ENCODE data around the gene ABCC2.

ABCC2 gene

GRCh38 chr10:99769706-99770105, 12.7 kb upstream of the ABCC2 start:
- Histone ChIP-seq H2AFZ (ENCODE audit: insufficient read depth, low read length, poor library complexity) (no peak overlapping the region), H3K36me3 (ENCODE audit: control insufficient read depth in 1 of 2, insufficient read depth in 2 of 2, low read length in 2 of 2) (no peaks in the 10 kb centered on the region), H3K27ac (ENCODE audit: low read depth, low read length) (no peak overlapping the region), H3K14ac (ENCODE audit: low read length) (no peak overlapping the region), H3K4me2 (ENCODE audit: low read length) (no peak overlapping the region), H3K79me2 (ENCODE audit: control insufficient read depth, insufficient read depth, low read length, poor library complexity) (no peaks in the 10 kb centered on the region), H3K4me3 (ENCODE audit: low read depth, low read length) (no peak overlapping the region), H3K27me3 (ENCODE audit: insufficient read depth, low read length) (no peaks in the 10 kb centered on the region), H3K4ac (ENCODE audit: low read depth, low read length) (no peak overlapping the region), H4K12ac (ENCODE audit: low read depth, low read length) (no peak overlapping the region), H3K23ac (ENCODE audit: low read length) (no peak overlapping the region), H3K4me1 (ENCODE audit: control insufficient read depth in 1 of 2, insufficient read depth in 2 of 2, low read length in 2 of 2) (no peaks in the 10 kb centered on the region), H2BK5ac (ENCODE audit: low read depth, low read length, poor library complexity) (no peak overlapping the region), H2AK5ac (ENCODE audit: low read length) (no peak overlapping the region), H2BK12ac (ENCODE audit: low read length) (no peak overlapping the region), H3K9me3 (ENCODE audit: insufficient read depth, low read depth, low read length) (no peaks in the 10 kb centered on the region), H3K18ac (ENCODE audit: low read length) (no peak overlapping the region), H3K9ac (ENCODE audit: low read length) (no peak overlapping the region), H4K8ac (ENCODE audit: low read depth, low read length) (no peak overlapping the region), H3K79me1 (ENCODE audit: low read length) (no peaks in the 10 kb centered on the region), H2BK120ac (ENCODE audit: insufficient read depth, low read length, poor library complexity) (no peak overlapping the region), H4K91ac (ENCODE audit: low read depth, low read length) (no peak overlapping the region)
- DNase-seq, result no peak
- no CpG with 5 or more reads among the region's 5 CpGs for WGBS (ENCODE audit: extremely low coverage, insufficient coverage, insufficient read length)

GRCh38 chr10:99770408-99771045, 11.9 kb upstream of the ABCC2 start:
- no peak overlapping the region for H2BK12ac ChIP-seq (ENCODE audit: low read length)
- no peaks in the 10 kb centered on the region for H3K4me1 ChIP-seq (ENCODE audit: control insufficient read depth in 1 of 2, insufficient read depth in 2 of 2, low read length in 2 of 2)
- H3K14ac ChIP-seq (ENCODE audit: low read length), result no peak overlapping the region
- no peak overlapping the region for H3K23ac ChIP-seq (ENCODE audit: low read length)
- H4K12ac ChIP-seq (ENCODE audit: low read depth, low read length), result no peak overlapping the region
- no peaks in the 10 kb centered on the region for H3K27me3 ChIP-seq (ENCODE audit: insufficient read depth, low read length)
- no peak overlapping the region for H2BK120ac ChIP-seq (ENCODE audit: insufficient read depth, low read length, poor library complexity)
- no peak overlapping the region for H3K9ac ChIP-seq (ENCODE audit: low read length)
- no peaks in the 10 kb centered on the region for H3K79me1 ChIP-seq (ENCODE audit: low read length)
- no peak overlapping the region for H2AK5ac ChIP-seq (ENCODE audit: low read length)
- no peaks in the 10 kb centered on the region for H3K36me3 ChIP-seq (ENCODE audit: control insufficient read depth in 1 of 2, insufficient read depth in 2 of 2, low read length in 2 of 2)
- no peak overlapping the region for H3K18ac ChIP-seq (ENCODE audit: low read length)
- H3K4ac ChIP-seq (ENCODE audit: low read depth, low read length), result no peak overlapping the region
- no peak overlapping the region for H4K8ac ChIP-seq (ENCODE audit: low read depth, low read length)
- no peak overlapping the region for H2BK5ac ChIP-seq (ENCODE audit: low read depth, low read length, poor library complexity)
- no peaks in the 10 kb centered on the region for H3K79me2 ChIP-seq (ENCODE audit: control insufficient read depth, insufficient read depth, low read length, poor library complexity)
- no CpG with 5 or more reads among the region's 4 CpGs for WGBS (ENCODE audit: extremely low coverage, insufficient coverage, insufficient read length)
- no peak overlapping the region for H2AFZ ChIP-seq (ENCODE audit: insufficient read depth, low read length, poor library complexity)
- no peak overlapping the region for H3K4me3 ChIP-seq (ENCODE audit: low read depth, low read length)
- no peak overlapping the region for H4K91ac ChIP-seq (ENCODE audit: low read depth, low read length)
- H3K9me3 ChIP-seq (ENCODE audit: insufficient read depth, low read depth, low read length), result no peaks in the 10 kb centered on the region
- H3K27ac ChIP-seq (ENCODE audit: low read depth, low read length), result no peak overlapping the region
- no peak for DNase-seq
- no peak overlapping the region for H3K4me2 ChIP-seq (ENCODE audit: low read length)

- Histone ChIP-seq H4K12ac (ENCODE audit: low read depth, low read length) (no peak overlapping the region), H3K4me2 (ENCODE audit: low read length) (no peak overlapping the region), H3K4me3 (ENCODE audit: low read depth, low read length) (no peak overlapping the region), H3K4ac (ENCODE audit: low read depth, low read length) (no peak overlapping the region), H3K27ac (ENCODE audit: low read depth, low read length) (no peak overlapping the region), H2BK5ac (ENCODE audit: low read depth, low read length, poor library complexity) (no peak overlapping the region), H2AFZ (ENCODE audit: insufficient read depth, low read length, poor library complexity) (no peak overlapping the region), H3K79me2 (ENCODE audit: control insufficient read depth, insufficient read depth, low read length, poor library complexity) (peaks cover 2% of the 10 kb centered on the region), H4K8ac (ENCODE audit: low read depth, low read length) (no peak overlapping the region), H4K91ac (ENCODE audit: low read depth, low read length) (no peak overlapping the region), H3K18ac (ENCODE audit: low read length) (no peak overlapping the region), H3K9ac (ENCODE audit: low read length) (no peak overlapping the region), H2BK120ac (ENCODE audit: insufficient read depth, low read length, poor library complexity) (no peak overlapping the region), H3K36me3 (ENCODE audit: control insufficient read depth in 1 of 2, insufficient read depth in 2 of 2, low read length in 2 of 2) (no peaks in the 10 kb centered on the region), H3K79me1 (ENCODE audit: low read length) (peaks cover 9% of the 10 kb centered on the region), H3K4me1 (ENCODE audit: control insufficient read depth in 1 of 2, insufficient read depth in 2 of 2, low read length in 2 of 2) (peaks cover 3 to 7% of the 10 kb centered on the region in 2 experiments), H2AK5ac (ENCODE audit: low read length) (no peak overlapping the region), H3K23ac (ENCODE audit: low read length) (no peak overlapping the region), H3K27me3 (ENCODE audit: insufficient read depth, low read length) (no peaks in the 10 kb centered on the region), H2BK12ac (ENCODE audit: low read length) (no peak overlapping the region), H3K14ac (ENCODE audit: low read length) (no peak overlapping the region), H3K9me3 (ENCODE audit: insufficient read depth, low read depth, low read length) (no peaks in the 10 kb centered on the region)
- DNase-seq, result peak in 1 of 2 donors; percentile 23
These were observed 6.6 kb upstream of the ABCC2 start for GRCh38 chr10:99775850-99776249.

- DNase-seq, result no peak
- H2BK120ac ChIP-seq (ENCODE audit: insufficient read depth, low read length, poor library complexity), result peak overlapping the region; percentile 58
These were observed 4.3 kb upstream of the ABCC2 start for GRCh38 chr10:99777918-99778714.

More at GRCh38 chr10:99777918-99778714, 4.3 kb upstream of the ABCC2 start:
- H2AK5ac ChIP-seq (ENCODE audit: low read length), result peak overlapping the region; percentile 19
- no peak overlapping the region for H3K23ac ChIP-seq (ENCODE audit: low read length)
- no CpG with 5 or more reads among the region's 1 CpG for WGBS (ENCODE audit: extremely low coverage, insufficient coverage, insufficient read length)
- H3K79me1 ChIP-seq (ENCODE audit: low read length), result peaks cover 11% of the 10 kb centered on the region
- peak overlapping the region; percentile 47 for H4K91ac ChIP-seq (ENCODE audit: low read depth, low read length)
- no peaks in the 10 kb centered on the region for H3K27me3 ChIP-seq (ENCODE audit: insufficient read depth, low read length)
- no peak overlapping the region for H4K8ac ChIP-seq (ENCODE audit: low read depth, low read length)
- H3K27ac ChIP-seq (ENCODE audit: low read depth, low read length), result peak overlapping the region; percentile 14
- no peak overlapping the region for H3K18ac ChIP-seq (ENCODE audit: low read length)
- H3K4me1 ChIP-seq (ENCODE audit: control insufficient read depth in 1 of 2, insufficient read depth in 2 of 2, low read length in 2 of 2), result peaks cover 6 to 9% of the 10 kb centered on the region in 2 experiments
- peak overlapping the region; percentile 56 for H2BK5ac ChIP-seq (ENCODE audit: low read depth, low read length, poor library complexity)
- peak overlapping the region; percentile 51 for H3K14ac ChIP-seq (ENCODE audit: low read length)
- H3K79me2 ChIP-seq (ENCODE audit: control insufficient read depth, insufficient read depth, low read length, poor library complexity), result peaks cover 2% of the 10 kb centered on the region
- H3K9ac ChIP-seq (ENCODE audit: low read length), result no peak overlapping the region
- H3K4me3 ChIP-seq (ENCODE audit: low read depth, low read length), result no peak overlapping the region
- H2AFZ ChIP-seq (ENCODE audit: insufficient read depth, low read length, poor library complexity), result no peak overlapping the region
- no peaks in the 10 kb centered on the region for H3K36me3 ChIP-seq (ENCODE audit: control insufficient read depth in 1 of 2, insufficient read depth in 2 of 2, low read length in 2 of 2)
- H3K9me3 ChIP-seq (ENCODE audit: insufficient read depth, low read depth, low read length), result no peaks in the 10 kb centered on the region
- no peak overlapping the region for H3K4me2 ChIP-seq (ENCODE audit: low read length)
- no peak overlapping the region for H3K4ac ChIP-seq (ENCODE audit: low read depth, low read length)
- H2BK12ac ChIP-seq (ENCODE audit: low read length), result peak overlapping the region; percentile 92
- H4K12ac ChIP-seq (ENCODE audit: low read depth, low read length), result no peak overlapping the region
